ENCODE data around the gene SLC35E2B. TPM values are rescaled to one million over a fixed set of nuclear protein-coding genes. Genes with fewer than 3 reads are reported as not detected.

Gene SLC35E2B
- total and polyA plus RNA-seq, 3 donors from 2014 or later: 25.9 to 50.0 (median 48.8) TPM

GRCh38 chr1:1612104-1612400 lies 80.5 kb downstream of the SLC35E2B start:
- H3K4me3 ChIP-seq: no peak overlapping the region
- no peak for DNase-seq
- H3K4me1 ChIP-seq: peaks cover 26% of the 10 kb centered on the region
- peak overlapping the region; percentile 51 to 68 for H3K27ac ChIP-seq
- TF ChIP-seq POLR2A (IDR thresholded peaks at IDR 0.05): no peak
- TF ChIP-seq CTCF (IDR thresholded peaks at IDR 0.05): no peak
- 90 to 91% methylated on average over 3 of the region's 3 CpGs for WGBS, 2 donors
- H3K27me3 ChIP-seq: no peaks in the 10 kb centered on the region
- no peaks in the 10 kb centered on the region for H3K9me3 ChIP-seq
- no peaks in the 10 kb centered on the region for H3K36me3 ChIP-seq (ENCODE audit: low read depth, missing control alignments)
- intact Hi-C loops (cut with DNase I; ENCODE audit: low total_unique reads): no loop called here

GRCh38 chr1:1610796-1611195 lies 81.8 kb downstream of the SLC35E2B start:
- no peak for TF ChIP-seq CTCF (IDR thresholded peaks at IDR 0.05)
- TF ChIP-seq POLR2A (IDR thresholded peaks at IDR 0.05): no peak

GRCh38 chr1:1609822-1610485 lies 82.6 kb downstream of the SLC35E2B start:
- Histone ChIP-seq H3K27me3 (no peaks in the 10 kb centered on the region), H3K9me3 (no peaks in the 10 kb centered on the region), H3K36me3 (ENCODE audit: low read depth, missing control alignments) (no peaks in the 10 kb centered on the region), H3K4me3 (no peak overlapping the region), H3K4me1 (peaks cover 18% of the 10 kb centered on the region), H3K27ac (no peak overlapping the region)
- no peak for DNase-seq
- WGBS, 2 donors: 61 to 70% methylated on average over 9 to 12 of the region's 12 CpGs
- intact Hi-C loops (cut with DNase I; ENCODE audit: low total_unique reads): no loop called here
- TF ChIP-seq CTCF (IDR thresholded peaks at IDR 0.05): no peak
- TF ChIP-seq POLR2A (IDR thresholded peaks at IDR 0.05): no peak

More at GRCh38 chr1:1610796-1611195, 81.8 kb downstream of the SLC35E2B start:
- WGBS, 2 donors: 59 to 60% methylated on average over 8 to 9 of the region's 9 CpGs
- no peaks in the 10 kb centered on the region for H3K9me3 ChIP-seq
- no peak overlapping the region for H3K4me3 ChIP-seq
- no peaks in the 10 kb centered on the region for H3K36me3 ChIP-seq (ENCODE audit: low read depth, missing control alignments)
- intact Hi-C loops (cut with DNase I; ENCODE audit: low total_unique reads): no loop called here
- no peak for DNase-seq
- peak overlapping the region in 1 of 2 donors; percentile 68 for H3K27ac ChIP-seq
- no peaks in the 10 kb centered on the region for H3K27me3 ChIP-seq
- H3K4me1 ChIP-seq: peaks cover 18% of the 10 kb centered on the region

Other genes with a start within 250 kb of the SLC35E2B start
- 1 to 10 TPM; 1.3 to 3.0 TPM for gene ATAD3C, start 243.1 kb downstream of the SLC35E2B start, total RNA-seq
- gene ATAD3C, start 243.1 kb downstream of the SLC35E2B start, polyA plus RNA-seq (ENCODE audit: insufficient read depth, low read depth, low replicate concordance): 1.5 TPM
- gene ATAD3B, start 221.0 kb downstream of the SLC35E2B start, total RNA-seq: 10 to 100 TPM; 46.3 to 55.6 TPM
- gene ATAD3B, start 221.0 kb downstream of the SLC35E2B start, polyA plus RNA-seq (ENCODE audit: insufficient read depth, low read depth, low replicate concordance): 19.1 TPM
- gene ATAD3A, start 180.6 kb downstream of the SLC35E2B start, total RNA-seq: 10 to 100 TPM; 35.7 to 37.4 TPM
- 22.0 TPM for gene ATAD3A, start 180.6 kb downstream of the SLC35E2B start, polyA plus RNA-seq (ENCODE audit: insufficient read depth, low read depth, low replicate concordance)
- 1 to 10 TPM; 3.6 to 6.3 TPM for gene TMEM240, start 152.2 kb downstream of the SLC35E2B start, total RNA-seq
- 4.3 TPM for gene TMEM240, start 152.2 kb downstream of the SLC35E2B start, polyA plus RNA-seq (ENCODE audit: insufficient read depth, low read depth, low replicate concordance)
- gene SSU72, start 117.9 kb downstream of the SLC35E2B start, total RNA-seq: 100 to 1,000 TPM; 146 to 158 TPM
- 67.0 TPM for gene SSU72, start 117.9 kb downstream of the SLC35E2B start, polyA plus RNA-seq (ENCODE audit: insufficient read depth, low read depth, low replicate concordance)
- gene FNDC10, start 92.7 kb downstream of the SLC35E2B start, total RNA-seq: 10 to 100 TPM; 36.8 to 54.0 TPM
- 15.5 TPM for gene FNDC10, start 92.7 kb downstream of the SLC35E2B start, polyA plus RNA-seq (ENCODE audit: insufficient read depth, low read depth, low replicate concordance)
- gene MIB2, start 77.3 kb downstream of the SLC35E2B start, total RNA-seq: 100 to 1,000 TPM; 154 to 172 TPM
- 38.7 TPM for gene MIB2, start 77.3 kb downstream of the SLC35E2B start, polyA plus RNA-seq (ENCODE audit: insufficient read depth, low read depth, low replicate concordance)
- gene MMP23B, start 60.6 kb downstream of the SLC35E2B start, total RNA-seq: 10 to 100 TPM; 49.0 to 50.2 TPM
- gene MMP23B, start 60.6 kb downstream of the SLC35E2B start, polyA plus RNA-seq (ENCODE audit: insufficient read depth, low read depth, low replicate concordance): 13.1 TPM
- gene CDK11B, start 33.8 kb downstream of the SLC35E2B start, total RNA-seq: 10 to 100 TPM; 48.1 to 56.0 TPM
- 57.7 TPM for gene CDK11B, start 33.8 kb downstream of the SLC35E2B start, polyA plus RNA-seq (ENCODE audit: insufficient read depth, low read depth, low replicate concordance)
- gene CDK11A, start 31.6 kb upstream of the SLC35E2B start, total RNA-seq: 100 to 1,000 TPM in 1 of 2 donors, 10 to 100 TPM in 1; 75.9 to 153 TPM
- 44.8 TPM for gene CDK11A, start 31.6 kb upstream of the SLC35E2B start, polyA plus RNA-seq (ENCODE audit: insufficient read depth, low read depth, low replicate concordance)
- 100 to 1,000 TPM; 105 to 111 TPM for gene NADK, start 85.7 kb upstream of the SLC35E2B start, total RNA-seq
- 74.9 TPM for gene NADK, start 85.7 kb upstream of the SLC35E2B start, polyA plus RNA-seq (ENCODE audit: insufficient read depth, low read depth, low replicate concordance)
- 100 to 1,000 TPM; 223 to 240 TPM for gene GNB1, start 198.3 kb upstream of the SLC35E2B start, total RNA-seq
- gene GNB1, start 198.3 kb upstream of the SLC35E2B start, polyA plus RNA-seq (ENCODE audit: insufficient read depth, low read depth, low replicate concordance): 256 TPM
- gene CALML6, start 222.5 kb upstream of the SLC35E2B start, total RNA-seq: 1 to 10 TPM; 1.2 to 2.1 TPM
- gene CALML6, start 222.5 kb upstream of the SLC35E2B start, polyA plus RNA-seq (ENCODE audit: insufficient read depth, low read depth, low replicate concordance): 0.96 TPM
- gene TMEM52, start 226.5 kb upstream of the SLC35E2B start, total RNA-seq: 100 to 1,000 TPM in 1 of 2 donors, 10 to 100 TPM in 1; 74.0 to 143 TPM
- 40.8 TPM for gene TMEM52, start 226.5 kb upstream of the SLC35E2B start, polyA plus RNA-seq (ENCODE audit: insufficient read depth, low read depth, low replicate concordance)

Data from testis (tissue), 3 donors.